Endodermal cell (in vitro differentiated cells): ENCODE measurements around the gene IL12B. TPM values are rescaled to one million over a fixed set of nuclear protein-coding genes. Genes with fewer than 3 reads are reported as not detected.
"Not testable (repeated sequence)": the region's sequence is repeated elsewhere in the genome, so short reads cannot be mapped to it uniquely, and the experiment has no call there.

Source experiments
- DNase-seq: peaks from one replicate; pipeline ENCODE4 v3.0.0-alpha.2; 2017
- H3K27ac ChIP-seq: 2 replicates; pipeline ENCODE4 v1.5.1; 2013; ENCODE audit warnings: mild to moderate bottlenecking, low read depth, low read length, moderate library complexity
- H3K27me3 ChIP-seq: 2 replicates; pipeline ENCODE4 v1.6.1; 2013; ENCODE audit warnings: mild to moderate bottlenecking, low read length, moderate library complexity; ENCODE audit not compliant: insufficient read depth, control insufficient read depth, poor library complexity, severe bottlenecking
- H3K36me3 ChIP-seq: 2 replicates; pipeline ENCODE4 v1.7.0; 2013; ENCODE audit warnings: mild to moderate bottlenecking, low read length, moderate library complexity; ENCODE audit not compliant: control insufficient read depth, insufficient read depth
- H3K4me1 ChIP-seq: one replicate; pipeline ENCODE4 v1.7.0; 2013; ENCODE audit warnings: low read length; ENCODE audit not compliant: control insufficient read depth, insufficient read depth
- H3K4me3 ChIP-seq: 2 replicates; pipeline ENCODE4 v1.5.1; 2013; ENCODE audit warnings: mild to moderate bottlenecking, low read length, moderate library complexity
- H3K9ac ChIP-seq: 2 replicates; pipeline ENCODE4 v1.6.1; 2013; ENCODE audit warnings: mild to moderate bottlenecking, low read length, moderate library complexity; ENCODE audit not compliant: poor library complexity, severe bottlenecking; ENCODE audit errors: extremely low read depth
- H3K9me3 ChIP-seq: 2 replicates; pipeline ENCODE4 v1.6.1; 2013; ENCODE audit warnings: mild to moderate bottlenecking, low read length, moderate library complexity; ENCODE audit not compliant: control insufficient read depth
- H3K27ac Mint-ChIP-seq: 2 replicates; pipeline ENCODE4 v1.8.0; 2020; ENCODE audit warnings: mixed read lengths
- H3K27me3 Mint-ChIP-seq: 2 replicates; pipeline ENCODE4 v1.8.0; 2021; ENCODE audit warnings: mild to moderate bottlenecking, mixed read lengths; ENCODE audit not compliant: insufficient read depth
- H3K36me3 Mint-ChIP-seq: 2 replicates; pipeline ENCODE4 v1.8.0; 2020; ENCODE audit warnings: low read depth, mixed read lengths
- H3K4me1 Mint-ChIP-seq: 2 replicates; pipeline ENCODE4 v1.8.0; 2020; ENCODE audit warnings: mixed read lengths
- H3K4me3 Mint-ChIP-seq: 2 replicates; pipeline ENCODE4 v1.8.0; 2020; ENCODE audit warnings: mild to moderate bottlenecking, moderate library complexity, mixed read lengths
- H3K9me3 Mint-ChIP-seq: 2 replicates; pipeline ENCODE4 v1.8.0; 2020; ENCODE audit warnings: mild to moderate bottlenecking, mixed read lengths
- CTCF ChIP-seq: fragments of 200-600 bp; sonication (generic); conservative IDR thresholded peaks from 2 replicates; pipeline ENCODE4 v1.5.0; 2021; ENCODE audit warnings: antibody characterized with exemption, mild to moderate bottlenecking
- WGBS, 2 experiments: methylation state at CpG; one replicate each; pipeline versions ENCODE4 v1.1.5 to v1.1.7; 2013; ENCODE audit warnings: missing lambda C conversion rate in 2 of 2, mixed read lengths in 1 of 2; ENCODE audit not compliant: insufficient coverage in 1 of 2, insufficient read length in 1 of 2; 5-methylcytosine and 5-hydroxymethylcytosine counted together
- total RNA-seq, 2 donors: library from RNA; stranded (reverse); fragmentation: NEBNext Ultra II Directional in 1 of 2; extraction: Animal tissue kit (Norgen Biotek cat#: 25700) in 1 of 2; gene quantifications; 2 replicates in 1 of 2; 3 replicates in 1 of 2; pipeline ENCODE4 v1.2.1, GENCODE V29; 2021

IL12B gene
- total RNA-seq, 2 donors from 2014 or later: not detected

DNA sequence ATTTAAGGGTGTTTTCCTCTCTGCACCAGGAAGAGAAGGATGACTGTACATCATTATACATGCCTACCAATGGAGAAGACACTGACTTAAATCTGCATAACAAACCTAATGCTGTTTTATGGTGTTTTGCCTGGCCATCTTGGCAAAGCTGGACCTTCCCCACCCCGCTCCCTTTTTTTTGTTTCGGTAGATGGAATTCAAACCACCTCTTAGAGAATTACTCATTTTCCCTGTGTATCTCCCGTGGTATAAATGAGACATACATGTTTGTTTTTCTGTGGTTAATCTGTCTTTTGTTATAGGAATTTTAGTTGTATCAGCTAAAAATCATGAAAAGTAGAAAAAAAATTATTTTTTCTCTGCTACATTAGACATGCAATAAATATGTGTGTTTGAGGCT, 28.8 kb downstream of the IL12B start:
- H3K4me1 Mint-ChIP-seq: no peaks in the 10 kb centered on the region
- Histone ChIP-seq H3K36me3 (no peaks in the 10 kb centered on the region), H3K27me3 (no peaks in the 10 kb centered on the region), H3K9me3 (peaks cover 27% of the 10 kb centered on the region), H3K27ac (no peak overlapping the region), H3K4me1 (no peaks in the 10 kb centered on the region), H3K4me3 (no peak overlapping the region), H3K9ac (no peak overlapping the region)
- H3K4me3 Mint-ChIP-seq: no peak overlapping the region
- no peak overlapping the region for H3K27ac Mint-ChIP-seq
- no peaks in the 10 kb centered on the region for H3K36me3 Mint-ChIP-seq
- WGBS, 2 experiments: 81% methylated on average over 3 of the region's 3 CpGs; no CpG with 5 or more reads in 1 of the 2 experiments
- peaks cover 51% of the 10 kb centered on the region for H3K9me3 Mint-ChIP-seq
- TF ChIP-seq CTCF: no peak
- peaks cover 6% of the 10 kb centered on the region for H3K27me3 Mint-ChIP-seq
- no peak for DNase-seq

- H3K36me3 Mint-ChIP-seq, H3K4me1 ChIP-seq, H3K9ac ChIP-seq, H3K36me3 ChIP-seq, H3K27ac ChIP-seq, H3K4me1 Mint-ChIP-seq, H3K4me3 ChIP-seq, H3K27me3 Mint-ChIP-seq, DNase-seq, H3K4me3 Mint-ChIP-seq, H3K27ac Mint-ChIP-seq, H3K27me3 ChIP-seq: not testable (repeated sequence)
- 95% methylated on average over 5 of the region's 5 CpGs; no CpG with 5 or more reads in 1 of the 2 experiments for WGBS, 2 experiments
- peaks cover 12% of the 10 kb centered on the region for H3K9me3 ChIP-seq
- peaks cover 43% of the 10 kb centered on the region for H3K9me3 Mint-ChIP-seq
Measured at GRCh38 chr5:159297300-159297699, 33.0 kb downstream of the IL12B start.

DNA sequence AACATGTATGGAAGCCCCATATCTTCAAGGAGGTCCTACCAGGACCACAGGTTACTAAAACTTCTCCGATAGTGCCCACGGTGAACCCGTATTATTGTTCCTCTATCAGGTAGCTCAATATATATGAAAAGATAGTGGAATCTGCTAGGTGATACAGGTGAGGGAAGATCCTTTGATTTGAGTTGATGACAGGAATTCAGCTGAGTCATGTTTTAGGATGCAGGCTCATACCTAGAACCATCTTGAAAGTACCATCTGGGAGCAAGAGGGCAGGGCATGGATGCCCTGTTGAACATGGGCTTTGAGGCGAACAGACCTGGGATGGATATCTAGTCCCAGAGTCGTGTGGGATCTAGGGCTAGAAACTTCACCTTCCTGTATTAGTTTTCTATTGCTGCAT, 35.4 kb downstream of the IL12B start:
- Histone ChIP-seq H3K27ac (no peak overlapping the region), H3K4me3 (no peak overlapping the region), H3K9me3 (no peaks in the 10 kb centered on the region), H3K4me1 (no peaks in the 10 kb centered on the region), H3K9ac (no peak overlapping the region), H3K27me3 (no peaks in the 10 kb centered on the region), H3K36me3 (no peaks in the 10 kb centered on the region)
- 91 to 96% methylated on average over 5 of the region's 5 CpGs for WGBS, 2 experiments
- H3K4me3 Mint-ChIP-seq: no peak overlapping the region
- no peak for DNase-seq
- H3K4me1 Mint-ChIP-seq: no peaks in the 10 kb centered on the region
- H3K27ac Mint-ChIP-seq: no peak overlapping the region
- no peak for TF ChIP-seq CTCF
- H3K36me3 Mint-ChIP-seq: no peaks in the 10 kb centered on the region
- peaks cover 7% of the 10 kb centered on the region for H3K27me3 Mint-ChIP-seq
- H3K9me3 Mint-ChIP-seq: peaks cover 32% of the 10 kb centered on the region

DNA sequence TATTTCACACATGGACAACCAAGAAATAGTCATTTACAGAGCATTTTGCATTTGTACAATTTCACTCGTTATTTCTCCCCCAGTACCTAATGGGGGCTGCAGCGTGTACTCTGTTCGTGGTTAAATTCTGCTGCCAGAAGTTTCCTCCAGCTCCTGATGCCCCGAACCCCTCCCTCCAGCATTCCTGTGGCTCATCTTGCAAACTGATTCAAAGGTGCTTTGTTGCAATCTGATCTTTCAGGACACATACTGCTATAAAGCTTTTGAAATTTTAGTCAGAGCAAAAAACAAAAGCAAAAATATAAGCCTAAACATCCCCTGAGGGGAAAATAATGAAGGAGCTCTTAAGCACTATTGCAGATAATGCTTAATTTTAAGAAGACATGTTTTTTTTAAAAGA, 39.5 kb downstream of the IL12B start:
- DNase-seq: no peak
- H3K27me3 Mint-ChIP-seq: peaks cover 3% of the 10 kb centered on the region
- H3K27me3 ChIP-seq: no peaks in the 10 kb centered on the region
- no peak overlapping the region for H3K4me3 Mint-ChIP-seq
- no peaks in the 10 kb centered on the region for H3K4me1 ChIP-seq
- 88 to 90% methylated on average over 2 to 4 of the region's 4 CpGs for WGBS, 2 experiments
- no peaks in the 10 kb centered on the region for H3K36me3 Mint-ChIP-seq
- no peak overlapping the region for H3K9ac ChIP-seq
- TF ChIP-seq CTCF: no peak
- no peaks in the 10 kb centered on the region for H3K9me3 Mint-ChIP-seq
- no peak overlapping the region for H3K27ac Mint-ChIP-seq
- no peaks in the 10 kb centered on the region for H3K9me3 ChIP-seq
- no peaks in the 10 kb centered on the region for H3K4me1 Mint-ChIP-seq
- no peak overlapping the region for H3K4me3 ChIP-seq
- H3K27ac ChIP-seq: no peak overlapping the region
- H3K36me3 ChIP-seq: peaks cover 3% of the 10 kb centered on the region
